ENCODE measurements around the gene NLRC5.
"Not testable (repeated sequence)": the region's sequence is repeated elsewhere in the genome, so short reads cannot be mapped to it uniquely, and the experiment has no call there.

Gene NLRC5

DNA sequence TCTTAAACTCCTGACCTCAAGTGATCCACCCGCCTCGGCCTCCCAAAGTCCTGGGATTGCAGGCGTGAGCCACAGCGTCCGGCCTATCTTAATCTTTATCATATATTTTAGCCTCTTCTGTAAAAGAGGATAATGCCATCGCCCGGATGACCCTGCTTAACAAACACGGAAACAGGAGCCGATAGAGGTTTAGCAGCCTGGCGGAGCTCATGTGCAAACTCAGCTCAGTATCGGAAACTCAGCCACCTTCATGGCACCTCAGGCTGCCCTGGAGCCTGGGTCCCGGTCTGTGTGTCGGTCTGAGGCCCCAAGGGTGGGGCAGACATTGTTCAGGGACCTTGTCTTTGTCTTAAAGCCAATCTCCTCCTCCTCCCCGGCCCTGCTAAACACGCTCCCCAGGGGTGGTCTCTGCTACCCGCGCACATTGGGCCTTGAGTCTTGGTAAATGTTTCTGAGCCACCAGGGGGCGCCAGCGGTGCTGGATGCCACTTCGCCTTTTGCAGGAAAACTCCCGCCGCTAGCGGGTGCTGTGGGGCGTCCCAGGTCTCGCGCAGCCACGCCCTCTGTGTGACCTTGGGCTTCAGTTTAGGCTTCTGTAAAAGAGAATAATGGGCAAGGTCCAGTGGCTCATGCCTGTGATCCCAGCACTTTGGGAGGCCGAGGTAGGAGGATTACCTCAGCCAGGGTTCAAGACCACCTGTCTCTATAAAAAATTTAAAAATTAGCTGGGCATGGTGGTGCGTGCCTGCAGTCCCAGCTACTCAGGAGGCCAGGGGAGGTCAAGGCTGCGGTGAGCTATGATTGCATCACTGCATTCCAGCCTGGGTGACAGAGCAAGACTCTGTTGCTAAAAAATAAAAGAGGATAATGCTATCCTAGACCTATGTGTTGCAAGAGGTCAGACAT lies 24.9 kb upstream of the NLRC5 start:
- DNase-seq = no peak

DNA sequence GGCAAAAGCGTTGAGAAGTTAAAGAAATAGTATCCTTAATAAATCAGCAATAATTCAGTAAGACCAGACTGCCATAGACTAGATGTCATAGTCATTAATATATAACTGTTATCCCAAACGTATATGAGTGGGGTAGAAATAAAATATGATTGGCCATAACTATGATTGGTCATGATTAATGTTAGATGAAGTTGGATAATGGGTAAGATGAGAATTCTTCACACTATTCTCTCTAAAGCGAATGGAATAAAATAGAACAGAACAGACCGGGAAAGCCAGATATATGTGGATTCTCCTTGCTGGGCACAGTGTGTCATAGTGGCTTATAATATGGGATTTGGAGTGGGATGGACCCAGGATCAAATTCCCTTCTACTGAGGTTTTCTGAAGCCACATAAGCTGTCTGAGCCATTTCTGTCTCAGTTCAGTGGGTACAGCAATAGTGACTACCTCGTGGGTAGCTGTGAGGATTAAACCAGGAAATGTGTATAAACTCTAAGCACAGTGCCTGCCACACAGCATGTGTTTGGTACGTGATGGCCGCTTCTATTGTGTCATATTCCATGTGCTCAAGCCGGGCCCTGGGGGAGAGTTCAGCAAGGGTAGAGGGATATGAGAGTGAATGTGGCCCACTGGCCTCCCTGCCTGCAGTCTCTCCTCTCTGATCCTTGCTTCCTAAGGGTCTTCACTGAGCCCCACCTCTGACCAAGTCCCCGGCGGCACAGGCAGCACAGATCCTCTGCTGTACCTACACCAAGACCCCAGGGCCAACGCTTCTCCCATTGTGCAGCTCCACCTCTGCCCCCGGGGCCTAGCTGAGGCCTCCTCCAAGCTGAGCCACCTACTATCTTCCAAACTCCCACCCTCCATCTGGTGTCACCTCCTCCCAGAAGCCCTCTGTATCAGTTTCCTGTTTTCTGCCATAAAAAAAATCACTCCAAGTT lies 23.9 kb upstream of the NLRC5 start:
- no peak for DNase-seq

DNA sequence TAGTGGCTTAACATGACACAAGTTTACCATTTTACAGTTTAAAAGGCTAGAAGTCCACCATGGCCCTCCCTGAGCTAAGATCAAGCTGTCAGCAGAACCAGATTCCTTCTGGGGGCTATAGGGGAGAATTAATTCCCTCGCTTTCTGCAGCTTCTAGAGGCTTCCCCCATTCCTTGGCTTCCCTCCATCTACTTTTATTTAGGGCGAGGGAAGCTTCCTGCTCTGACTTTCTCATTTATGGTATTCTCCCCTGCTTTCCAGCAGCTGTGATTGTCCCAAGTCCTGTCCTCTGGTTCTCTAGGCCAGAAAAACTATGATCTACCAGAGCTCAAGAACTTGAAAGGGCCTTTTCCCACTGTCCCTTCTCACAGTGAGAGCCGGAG lies 23.3 kb upstream of the NLRC5 start:
- DNase-seq = no peak

DNA sequence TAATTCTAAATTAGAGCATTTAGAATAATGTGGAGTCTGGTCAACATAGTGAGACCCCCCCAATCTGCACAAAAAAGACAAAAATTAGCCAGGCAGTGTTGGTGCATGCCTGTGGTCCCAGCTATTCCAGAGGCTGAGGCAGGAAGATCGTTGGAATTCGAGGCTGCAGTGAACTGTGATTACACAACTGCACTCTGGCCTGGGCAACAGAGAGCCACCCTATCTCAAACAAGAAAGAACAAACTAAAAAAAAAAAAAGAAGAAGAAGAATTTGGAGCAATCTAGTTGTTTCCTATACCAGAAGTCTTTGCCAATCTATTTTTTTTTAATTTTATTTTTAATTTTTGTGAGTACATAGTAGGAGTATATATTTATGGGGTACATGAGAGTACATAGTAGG lies 21.6 kb upstream of the NLRC5 start:
- DNase-seq = no peak

DNA sequence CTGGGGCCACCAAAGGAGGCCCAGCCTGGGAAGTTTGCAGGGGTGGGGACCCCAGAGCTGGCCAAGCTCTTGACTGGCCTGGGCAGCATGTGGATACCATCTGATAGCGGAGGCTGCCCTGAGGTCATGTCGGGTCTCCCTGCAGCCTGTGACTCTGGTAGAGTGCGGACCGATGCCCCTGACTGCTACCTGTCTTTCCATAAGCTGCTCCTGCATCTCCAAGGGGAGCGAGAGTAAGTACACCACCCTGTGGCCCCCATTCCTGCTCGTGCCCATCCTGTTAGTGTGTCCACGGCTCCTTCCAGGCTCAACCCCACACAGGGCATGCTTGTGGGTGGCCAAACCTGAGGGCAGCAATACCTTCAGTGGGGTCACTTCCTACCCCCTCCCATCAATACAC lies 19.6 kb upstream of the NLRC5 start:
- DNase-seq = no peak

DNA sequence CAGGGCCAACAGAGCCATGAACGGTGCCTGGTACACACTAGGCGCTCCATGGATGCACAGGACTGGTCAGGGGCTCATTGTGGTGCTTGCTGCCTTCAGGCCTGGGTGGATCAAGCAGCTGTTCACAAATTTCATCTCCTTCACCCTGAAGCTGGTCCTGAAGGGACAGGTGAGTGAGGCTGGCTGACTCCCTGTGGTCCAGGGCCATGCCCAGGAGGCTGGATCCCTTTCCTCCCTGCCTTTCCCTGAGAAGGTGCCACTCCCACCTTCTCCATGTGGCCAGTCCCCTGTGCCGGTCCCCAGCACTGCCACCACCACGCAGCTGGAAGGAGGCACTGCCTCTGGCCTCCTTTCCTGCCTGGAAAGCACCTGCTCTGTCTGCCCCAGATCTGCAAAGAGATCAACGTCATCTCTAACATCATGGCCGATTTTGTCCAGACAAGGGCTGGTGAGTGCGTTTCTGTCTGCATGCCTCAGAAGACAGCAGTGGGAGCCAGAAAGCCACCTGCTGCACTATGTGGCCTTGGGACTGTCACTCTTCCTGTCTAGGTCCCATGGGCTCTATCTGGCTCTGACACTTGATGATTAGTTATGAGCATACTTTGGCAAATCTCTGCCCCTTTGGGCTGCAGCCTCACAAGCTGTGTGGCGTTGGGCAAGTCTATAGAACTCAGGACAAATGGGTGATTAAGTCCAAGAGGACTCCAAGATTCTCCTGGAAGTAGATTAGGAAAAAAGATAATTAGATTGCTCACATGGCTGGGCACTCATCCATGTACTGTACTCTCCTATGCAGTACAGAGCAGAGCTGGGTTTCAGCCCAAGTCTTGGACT lies 18.2 kb upstream of the NLRC5 start:
- DNase-seq = no peak

DNA sequence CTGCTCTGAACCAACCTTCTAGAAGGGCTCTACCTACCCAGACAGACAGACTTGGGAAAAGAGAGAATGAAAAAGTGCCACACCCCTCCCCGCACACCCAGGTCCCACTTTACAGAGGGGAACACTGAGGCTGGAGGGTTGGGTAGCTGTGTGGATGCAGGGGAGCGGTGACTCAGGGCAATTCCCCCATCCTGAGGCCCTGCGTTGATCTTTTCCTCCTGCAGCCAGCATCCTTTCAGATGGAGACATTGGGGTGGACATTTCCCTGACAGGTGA lies 17.7 kb upstream of the NLRC5 start:
- DNase-seq = no peak

DNA sequence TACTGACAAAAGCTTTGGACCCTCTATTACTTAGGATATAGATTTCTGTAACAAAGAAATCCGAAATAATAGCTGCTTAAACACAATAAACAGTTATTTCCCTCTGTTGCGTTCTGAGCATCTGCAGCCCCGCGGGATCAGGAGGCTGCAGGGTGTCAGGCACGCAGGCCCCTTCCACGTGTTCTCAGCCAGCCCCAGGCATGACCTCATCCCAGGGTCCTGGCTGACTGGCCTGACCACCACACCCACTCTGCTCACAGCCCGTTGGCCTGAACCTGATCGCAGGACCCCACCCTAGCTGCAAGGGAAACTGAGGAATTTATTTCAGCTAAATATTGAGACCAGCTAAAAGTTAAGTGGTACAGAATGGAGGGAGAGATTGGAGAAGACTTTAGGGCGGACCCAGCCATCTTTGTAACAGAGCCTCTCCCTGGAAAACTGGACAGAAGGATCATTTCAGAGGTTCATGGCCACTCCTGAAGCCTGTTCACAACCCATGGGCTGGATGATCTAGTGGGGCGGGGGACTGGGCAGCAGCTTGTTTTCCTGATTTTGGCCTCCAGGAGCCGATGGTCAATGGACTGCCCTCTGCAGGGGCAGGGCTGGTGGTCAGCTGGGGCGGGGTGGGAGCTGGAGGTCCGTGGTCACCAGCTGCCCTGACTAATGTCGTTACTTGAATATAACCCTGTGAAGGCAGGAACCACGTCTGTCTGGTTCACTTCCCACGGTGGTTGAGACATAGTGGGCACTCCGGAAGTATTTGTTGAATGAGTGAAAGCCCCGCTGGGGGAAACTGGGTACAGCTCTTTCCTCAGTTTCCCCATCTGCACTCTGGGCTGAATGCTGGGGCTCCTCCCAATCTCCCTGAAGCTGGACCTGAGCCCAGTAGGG lies 16.7 kb upstream of the NLRC5 start:
- no peak for DNase-seq

DNA sequence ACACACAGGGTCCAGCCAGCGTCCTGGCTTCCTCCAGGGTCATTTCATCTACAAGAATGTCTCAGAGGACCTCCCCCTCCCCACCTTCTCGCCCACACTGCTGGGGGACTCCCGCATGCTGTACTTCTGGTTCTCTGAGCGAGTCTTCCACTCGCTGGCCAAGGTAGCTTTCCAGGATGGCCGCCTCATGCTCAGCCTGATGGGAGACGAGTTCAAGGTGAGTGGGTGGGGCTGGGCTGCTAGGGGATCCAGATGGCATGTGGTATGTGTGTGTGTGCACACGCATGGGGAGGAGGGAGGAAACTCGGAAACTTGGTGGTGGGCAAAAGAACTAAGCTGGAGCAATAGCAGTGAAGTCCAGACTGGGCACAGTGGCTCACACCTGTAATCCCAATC lies 16.1 kb upstream of the NLRC5 start:
- DNase-seq = no peak

DNA sequence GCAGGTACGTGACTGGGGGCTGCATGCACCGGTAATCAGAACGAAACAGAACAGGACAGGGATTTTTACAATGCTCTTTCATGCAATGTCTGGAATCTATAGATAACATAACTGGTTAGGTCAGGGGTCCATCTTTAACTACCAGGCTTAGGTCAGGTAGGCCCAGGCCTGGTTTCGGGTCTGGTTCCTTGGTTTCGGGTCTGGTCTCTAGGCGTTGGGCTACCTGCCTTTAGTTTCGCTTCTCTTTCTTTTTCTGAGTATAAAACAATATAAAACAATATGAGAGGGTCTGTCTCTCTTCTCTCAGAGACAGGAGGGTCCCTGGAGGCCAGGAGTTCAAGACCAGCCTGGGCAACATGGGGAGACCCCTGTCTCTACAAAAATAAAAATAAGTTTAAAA lies 15.5 kb upstream of the NLRC5 start:
- not testable (repeated sequence) for DNase-seq

DNA sequence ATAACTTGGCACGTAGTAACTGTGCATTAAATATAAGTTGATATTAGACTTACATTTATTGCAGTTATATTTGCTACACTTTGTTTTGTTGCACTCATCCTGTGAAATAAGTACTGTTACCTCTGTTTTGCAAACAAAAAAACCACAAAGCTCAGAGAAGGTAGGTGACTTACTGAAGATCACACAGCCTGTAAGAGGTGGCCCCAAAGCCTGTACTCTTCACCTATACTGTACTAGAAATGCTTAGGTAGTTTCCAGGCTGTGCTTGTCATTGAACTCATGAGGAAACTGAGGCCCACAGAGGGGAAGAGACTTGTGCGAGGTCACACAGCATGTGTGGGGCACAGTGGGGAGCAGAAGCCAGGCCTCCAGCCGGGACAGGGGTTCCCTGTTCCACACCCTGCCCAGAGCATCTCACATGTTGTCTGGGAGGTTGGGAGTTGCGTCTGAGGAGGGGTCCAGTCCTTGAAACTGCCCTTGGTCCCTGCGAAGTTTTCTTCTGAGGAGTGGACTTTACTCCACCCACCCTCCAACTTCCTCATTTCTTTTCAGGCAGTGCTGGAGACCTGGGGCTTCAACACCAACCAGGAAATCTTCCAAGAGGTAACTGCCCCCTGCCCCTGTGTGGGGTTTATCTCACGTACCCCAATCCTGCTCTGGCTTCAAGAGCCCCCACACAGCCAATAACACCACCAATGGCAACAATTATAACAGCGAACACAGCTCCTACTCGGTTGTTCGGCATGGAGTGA lies 14.6 kb upstream of the NLRC5 start:
- DNase-seq = no peak

DNA sequence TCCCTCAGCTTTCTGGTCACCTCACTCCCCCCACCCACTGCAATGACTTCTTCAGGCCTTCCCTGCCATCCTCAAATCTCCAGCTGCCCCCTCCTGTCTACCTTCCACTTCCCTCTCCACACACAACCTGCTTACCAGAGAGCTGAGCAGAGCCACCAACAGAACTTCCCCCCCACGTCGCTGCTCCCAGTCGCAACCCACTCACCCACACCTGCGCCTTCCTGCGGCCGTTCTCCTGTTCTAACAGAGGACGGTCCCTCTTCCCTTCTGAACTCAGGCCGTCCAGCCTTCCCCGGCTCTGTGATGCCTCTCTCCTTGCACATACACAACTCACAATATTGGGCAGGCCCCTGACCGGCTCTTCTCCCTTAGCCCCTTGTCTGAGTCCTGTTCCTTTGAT lies 13.6 kb upstream of the NLRC5 start:
- DNase-seq = no peak

DNA sequence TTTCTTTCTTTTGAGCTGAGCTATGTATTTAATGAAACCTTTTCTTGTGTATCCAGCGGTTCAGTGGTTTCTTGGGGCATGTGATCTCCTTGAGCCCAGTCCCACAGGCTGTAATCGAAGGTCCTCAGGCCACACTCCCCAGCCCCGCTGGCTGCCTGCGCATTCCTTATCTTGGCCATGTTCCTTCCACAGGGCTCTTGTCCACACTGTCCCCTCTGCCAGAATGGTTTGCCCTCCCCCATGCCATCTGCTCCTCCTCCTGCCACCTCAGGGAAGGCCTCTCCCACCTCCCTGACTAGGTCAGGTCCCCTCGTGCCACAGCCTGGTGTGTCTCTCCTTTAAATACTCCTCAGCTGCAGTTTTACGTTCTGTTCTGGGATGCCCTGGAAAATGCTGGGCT lies 12.1 kb upstream of the NLRC5 start:
- no peak for DNase-seq

DNA sequence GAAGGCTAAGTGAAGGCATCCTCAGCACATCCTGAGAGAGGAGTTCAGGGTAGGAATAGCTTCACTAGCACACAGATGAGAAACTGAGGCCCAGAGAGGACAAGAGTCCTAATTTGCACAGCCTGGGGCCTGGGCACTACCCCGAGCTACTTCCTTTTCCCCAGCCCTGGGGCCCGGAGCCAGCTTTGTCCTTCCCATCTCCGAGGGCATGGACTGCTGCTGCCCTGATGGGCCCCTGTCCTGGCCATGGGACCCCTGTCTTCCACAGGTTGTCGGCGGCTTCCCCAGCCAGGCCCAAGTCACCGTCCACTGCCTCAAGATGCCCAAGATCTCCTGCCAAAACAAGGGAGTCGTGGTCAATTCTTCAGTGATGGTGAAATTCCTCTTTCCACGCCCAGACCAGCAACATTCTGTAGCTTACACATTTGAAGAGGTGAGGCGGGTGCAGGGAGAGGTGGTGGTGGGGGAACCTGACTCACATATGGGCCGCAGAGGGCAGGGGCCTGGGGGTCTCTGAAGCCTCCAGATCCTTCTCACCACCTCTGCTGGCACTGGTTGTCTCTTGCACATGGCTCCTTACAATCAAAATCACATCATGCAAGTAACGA lies 11.4 kb upstream of the NLRC5 start:
- DNase-seq = no peak

DNA sequence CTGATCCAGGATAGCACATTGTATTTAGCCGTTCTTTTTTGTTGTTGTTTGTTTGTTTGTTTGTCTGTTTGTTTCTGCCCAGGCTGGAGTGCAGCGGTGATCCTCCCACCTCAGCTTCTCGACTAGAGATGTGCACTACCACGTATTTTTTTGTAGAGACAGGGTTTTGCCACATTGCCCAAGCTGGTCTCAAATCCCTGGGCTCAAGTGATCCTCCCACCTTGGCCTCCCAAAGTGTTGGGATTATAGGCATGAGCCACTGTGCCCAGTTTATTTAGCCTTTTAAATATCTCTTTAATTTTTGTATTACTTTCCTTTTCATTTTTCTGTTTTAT lies 9.2 kb upstream of the NLRC5 start:
- DNase-seq = no peak

DNA sequence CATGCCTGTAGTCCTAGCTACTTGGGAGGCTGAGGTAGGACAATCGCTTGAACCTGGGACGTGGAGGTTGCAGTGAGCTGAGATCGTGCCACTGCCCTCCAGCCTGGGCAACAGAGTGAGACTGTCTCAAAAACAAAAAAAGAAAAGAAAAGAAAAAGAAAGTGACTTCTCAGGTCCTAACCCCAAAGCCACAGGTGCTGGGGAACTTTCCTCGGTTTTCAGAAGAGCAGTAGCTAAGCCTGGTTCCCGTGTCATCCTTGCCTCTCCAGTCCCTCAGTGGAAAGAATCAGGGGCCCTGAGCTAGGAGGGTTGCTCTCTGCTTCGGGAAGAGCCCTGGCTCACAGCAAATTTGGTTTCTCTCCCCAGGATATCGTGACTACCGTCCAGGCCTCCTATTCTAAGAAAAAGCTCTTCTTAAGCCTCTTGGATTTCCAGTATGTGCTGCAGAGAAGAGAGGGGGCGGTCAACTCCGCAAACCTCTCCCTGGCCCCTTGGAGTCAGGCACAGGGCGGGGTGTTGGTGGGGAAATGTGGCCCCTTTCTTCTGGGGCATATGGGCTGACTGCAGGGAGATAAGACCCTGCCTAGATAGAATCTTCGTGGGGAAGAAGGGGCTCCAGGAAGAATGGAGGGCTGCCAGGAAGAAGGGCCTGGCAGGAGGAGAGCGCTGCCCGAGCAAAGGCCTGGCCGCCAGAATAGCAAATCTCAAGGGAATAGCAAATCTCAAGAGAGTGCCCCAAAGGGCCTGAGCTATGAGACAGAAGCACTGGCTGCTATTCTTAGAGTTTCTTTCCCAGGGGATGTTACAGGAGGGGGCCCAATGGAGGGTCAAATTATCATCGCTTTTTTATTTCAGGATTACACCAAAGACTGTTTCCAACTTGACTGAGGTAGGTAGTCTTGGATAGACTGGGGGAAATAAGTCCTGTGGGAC lies 8.3 kb upstream of the NLRC5 start:
- DNase-seq = no peak

DNA sequence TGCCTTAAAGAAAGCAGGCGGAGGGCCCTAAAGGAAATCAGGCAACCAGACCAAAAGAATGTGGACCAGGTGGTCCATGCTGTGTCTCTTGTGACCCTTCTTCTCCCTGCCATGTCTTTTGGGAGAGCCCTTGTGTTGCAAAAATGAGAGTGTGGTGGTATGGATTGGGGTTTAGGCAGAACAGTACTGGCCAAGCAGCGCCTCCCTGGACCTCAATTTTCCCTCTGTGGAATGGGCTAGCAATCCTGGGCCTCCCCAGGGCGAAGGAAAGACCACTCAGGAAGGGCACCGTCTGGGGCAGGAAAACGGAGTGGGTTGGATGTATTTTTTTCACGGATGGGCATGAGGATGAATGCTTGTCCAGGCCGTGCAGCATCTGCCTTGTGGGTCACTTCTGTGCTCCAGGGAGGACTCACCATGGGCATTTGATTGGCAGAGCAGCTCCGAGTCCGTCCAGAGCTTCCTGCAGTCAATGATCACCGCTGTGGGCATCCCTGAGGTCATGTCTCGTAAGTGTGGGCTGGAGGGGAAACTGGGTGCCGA lies 7.6 kb upstream of the NLRC5 start:
- no peak for DNase-seq

DNA sequence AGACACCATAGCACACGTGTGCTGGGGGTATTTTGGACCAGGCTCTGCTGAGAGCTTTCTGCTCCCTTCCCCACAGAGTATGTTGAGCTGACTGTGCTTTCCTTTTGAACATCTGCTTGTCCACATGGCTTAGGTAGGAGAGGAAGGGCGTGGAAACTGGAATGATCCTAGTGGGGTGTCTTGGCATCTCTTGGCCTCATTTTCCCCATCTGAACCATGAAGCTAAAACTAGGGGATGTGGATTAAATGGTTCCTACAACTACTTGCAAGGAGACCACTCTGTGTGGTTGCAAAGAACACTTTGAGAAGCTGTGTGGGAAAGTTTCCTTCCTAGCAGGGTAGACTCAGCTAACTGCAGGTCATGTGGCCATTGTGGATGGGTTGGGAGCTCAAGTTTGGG lies 6.7 kb upstream of the NLRC5 start:
- no peak for DNase-seq

DNA sequence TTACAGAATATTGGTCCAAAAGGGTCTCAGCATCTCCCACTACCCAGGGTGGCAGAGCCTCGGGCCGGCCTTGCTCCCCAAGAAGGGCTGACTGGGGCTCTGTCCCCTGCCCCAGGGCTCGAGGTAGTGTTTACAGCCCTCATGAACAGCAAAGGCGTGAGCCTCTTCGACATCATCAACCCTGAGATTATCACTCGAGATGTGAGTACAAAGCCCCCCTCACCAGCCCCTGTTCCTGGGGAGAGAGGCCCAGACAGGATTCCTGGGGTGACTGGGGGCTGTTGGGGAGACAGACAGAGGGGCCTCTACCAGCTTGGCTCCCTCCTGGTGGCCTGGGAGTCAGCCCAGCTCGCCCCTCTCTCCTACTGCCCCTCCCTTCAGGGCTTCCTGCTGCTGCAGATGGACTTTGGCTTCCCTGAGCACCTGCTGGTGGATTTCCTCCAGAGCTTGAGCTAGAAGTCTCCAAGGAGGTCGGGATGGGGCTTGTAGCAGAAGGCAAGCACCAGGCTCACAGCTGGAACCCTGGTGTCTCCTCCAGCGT lies 6.1 kb upstream of the NLRC5 start:
- DNase-seq = no peak

DNA sequence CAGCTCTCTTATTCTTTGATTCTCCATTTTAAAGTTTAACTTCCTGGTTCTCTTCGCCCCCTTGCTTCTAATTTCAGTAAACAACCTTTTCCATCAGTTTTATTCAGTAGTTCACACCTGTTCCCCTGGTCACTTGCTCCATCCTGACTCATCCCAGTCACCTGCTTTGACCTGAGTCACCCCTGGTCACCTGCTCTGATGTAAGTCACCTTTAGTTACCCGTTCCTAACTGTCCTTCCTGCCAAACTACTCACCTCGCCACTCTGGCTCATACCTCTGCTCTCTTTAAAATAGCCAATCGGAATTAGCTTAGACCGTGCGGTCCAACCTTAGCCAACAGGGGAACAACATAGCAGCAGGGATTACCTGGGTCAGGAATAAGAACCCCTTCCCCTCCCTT lies 4.7 kb upstream of the NLRC5 start:
- no peak for DNase-seq

Data from NCI-H524 treated with DMSO at 0.1 percent for 48 hours (cell line).